ENCODE data around the gene ENTPD5.

The ENTPD5 gene

GRCh38 chr14:74049876-74050495 is 30.9 kb upstream of the ENTPD5 start:
- no peak overlapping the region for H3K27ac Mint-ChIP-seq
- H3K36me3 Mint-ChIP-seq (ENCODE audit: low read depth): peaks cover 11% of the 10 kb centered on the region
- no peaks in the 10 kb centered on the region for H3K27me3 Mint-ChIP-seq (ENCODE audit: low read depth)
- no peak overlapping the region for H3K4me3 Mint-ChIP-seq
- no peaks in the 10 kb centered on the region for H3K4me1 Mint-ChIP-seq
- no peak for TF ChIP-seq CTCF (IDR thresholded peaks at IDR 0.05; ENCODE audit: unreplicated experiment in 3 of 3)
- H3K9me3 Mint-ChIP-seq: no peaks in the 10 kb centered on the region

GRCh38 chr14:74048281-74048680 is 29.2 kb upstream of the ENTPD5 start:
- H3K4me1 Mint-ChIP-seq: no peaks in the 10 kb centered on the region
- H3K27ac Mint-ChIP-seq: no peak overlapping the region
- no peak for TF ChIP-seq CTCF (IDR thresholded peaks at IDR 0.05; ENCODE audit: unreplicated experiment in 3 of 3)
- H3K9me3 Mint-ChIP-seq: no peaks in the 10 kb centered on the region
- H3K27me3 Mint-ChIP-seq (ENCODE audit: low read depth): no peaks in the 10 kb centered on the region
- no peak overlapping the region for H3K4me3 Mint-ChIP-seq
- H3K36me3 Mint-ChIP-seq (ENCODE audit: low read depth): peaks cover 8% of the 10 kb centered on the region

- Mint-ChIP-seq H3K4me1 (no peaks in the 10 kb centered on the region), H3K27ac (no peak overlapping the region), H3K9me3 (no peaks in the 10 kb centered on the region), H3K4me3 (no peak overlapping the region), H3K27me3 (ENCODE audit: low read depth) (no peaks in the 10 kb centered on the region), H3K36me3 (ENCODE audit: low read depth) (peaks cover 13% of the 10 kb centered on the region)
- no peak for TF ChIP-seq CTCF (IDR thresholded peaks at IDR 0.05; ENCODE audit: unreplicated experiment in 3 of 3)
Measured at GRCh38 chr14:74045522-74045921, 26.4 kb upstream of the ENTPD5 start.

- H3K27me3 Mint-ChIP-seq (ENCODE audit: low read depth): no peaks in the 10 kb centered on the region
Measured at GRCh38 chr14:74042296-74042695, 23.2 kb upstream of the ENTPD5 start.

GRCh38 chr14:74038020-74038859 is 19.2 kb upstream of the ENTPD5 start:
- Mint-ChIP-seq H3K36me3 (ENCODE audit: low read depth) (peaks cover 5% of the 10 kb centered on the region), H3K4me3 (no peak overlapping the region), H3K27me3 (ENCODE audit: low read depth) (no peaks in the 10 kb centered on the region), H3K4me1 (no peaks in the 10 kb centered on the region), H3K9me3 (no peaks in the 10 kb centered on the region), H3K27ac (no peak overlapping the region)
- TF ChIP-seq CTCF (IDR thresholded peaks at IDR 0.05; ENCODE audit: unreplicated experiment in 3 of 3): peak; percentile 64 to 73 (median 66)

More at GRCh38 chr14:74042296-74042695, 23.2 kb upstream of the ENTPD5 start:
- H3K27ac Mint-ChIP-seq: no peak overlapping the region
- H3K9me3 Mint-ChIP-seq: no peaks in the 10 kb centered on the region
- peaks cover 9% of the 10 kb centered on the region for H3K36me3 Mint-ChIP-seq (ENCODE audit: low read depth)
- no peak overlapping the region for H3K4me3 Mint-ChIP-seq
- no peak for TF ChIP-seq CTCF (IDR thresholded peaks at IDR 0.05; ENCODE audit: unreplicated experiment in 3 of 3)
- no peaks in the 10 kb centered on the region for H3K4me1 Mint-ChIP-seq
